HEK293 (cell line): ENCODE measurements around the gene PTER.

ENCODE experiments used
- ZNF174 ChIP-seq: fragments of 450-650 bp; formaldehyde crosslinking; IDR thresholded peaks from 2 replicates; pipeline ENCODE4 v1.5.0; 2017; ENCODE audit warnings: missing biosample characterization, mild to moderate bottlenecking, missing genetic modification characterization
- TF ChIP-seq, protein P1 (sequence below): fragments of 450-650 bp; formaldehyde crosslinking; IDR thresholded peaks from 2 replicates; pipeline ENCODE4 v1.5.1; 2016; ENCODE audit warnings: missing biosample characterization, missing genetic modification characterization
- TF ChIP-seq, protein P2 (sequence below): fragments of 450-650 bp; formaldehyde crosslinking; IDR thresholded peaks from 2 replicates; pipeline ENCODE4 v1.5.1; 2016; ENCODE audit warnings: missing biosample characterization, missing genetic modification characterization
- TF ChIP-seq, protein P3 (sequence below): fragments of 450-650 bp; formaldehyde crosslinking; conservative IDR thresholded peaks from 2 replicates; pipeline ENCODE4 v1.5.1; 2016; ENCODE audit warnings: low read depth, missing biosample characterization, missing genetic modification characterization

DNA sequence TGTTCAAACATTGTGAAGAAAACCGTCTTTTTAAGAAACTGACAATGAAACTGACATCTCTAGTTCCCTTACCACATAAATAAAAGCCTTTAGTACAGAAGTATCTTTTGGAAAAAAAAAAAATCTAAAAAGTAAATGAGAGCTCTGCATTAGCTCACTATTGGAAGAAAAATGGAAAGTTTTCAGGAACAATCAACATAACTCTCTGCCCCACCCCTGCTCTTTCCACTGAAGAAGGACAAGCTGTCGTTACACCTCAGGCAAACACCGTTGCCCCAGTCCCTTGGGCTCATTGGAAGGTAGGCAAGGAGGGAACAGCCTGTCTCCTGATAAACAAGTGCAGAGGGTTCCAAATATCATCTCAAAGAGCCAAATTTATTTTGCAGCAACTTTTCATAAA is 107.3 kb downstream of the PTER start:
- no peak for TF ChIP-seq ZNF174 (tag by site-specific recombination)
- TF ChIP-seq, protein P1, sequence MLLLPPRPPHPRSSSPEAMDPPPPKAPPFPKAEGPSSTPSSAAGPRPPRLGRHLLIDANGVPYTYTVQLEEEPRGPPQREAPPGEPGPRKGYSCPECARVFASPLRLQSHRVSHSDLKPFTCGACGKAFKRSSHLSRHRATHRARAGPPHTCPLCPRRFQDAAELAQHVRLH (tag by site-specific recombination): no peak
- TF ChIP-seq, protein P2, sequence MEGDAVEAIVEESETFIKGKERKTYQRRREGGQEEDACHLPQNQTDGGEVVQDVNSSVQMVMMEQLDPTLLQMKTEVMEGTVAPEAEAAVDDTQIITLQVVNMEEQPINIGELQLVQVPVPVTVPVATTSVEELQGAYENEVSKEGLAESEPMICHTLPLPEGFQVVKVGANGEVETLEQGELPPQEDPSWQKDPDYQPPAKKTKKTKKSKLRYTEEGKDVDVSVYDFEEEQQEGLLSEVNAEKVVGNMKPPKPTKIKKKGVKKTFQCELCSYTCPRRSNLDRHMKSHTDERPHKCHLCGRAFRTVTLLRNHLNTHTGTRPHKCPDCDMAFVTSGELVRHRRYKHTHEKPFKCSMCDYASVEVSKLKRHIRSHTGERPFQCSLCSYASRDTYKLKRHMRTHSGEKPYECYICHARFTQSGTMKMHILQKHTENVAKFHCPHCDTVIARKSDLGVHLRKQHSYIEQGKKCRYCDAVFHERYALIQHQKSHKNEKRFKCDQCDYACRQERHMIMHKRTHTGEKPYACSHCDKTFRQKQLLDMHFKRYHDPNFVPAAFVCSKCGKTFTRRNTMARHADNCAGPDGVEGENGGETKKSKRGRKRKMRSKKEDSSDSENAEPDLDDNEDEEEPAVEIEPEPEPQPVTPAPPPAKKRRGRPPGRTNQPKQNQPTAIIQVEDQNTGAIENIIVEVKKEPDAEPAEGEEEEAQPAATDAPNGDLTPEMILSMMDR: no peak
- TF ChIP-seq, protein P3, sequence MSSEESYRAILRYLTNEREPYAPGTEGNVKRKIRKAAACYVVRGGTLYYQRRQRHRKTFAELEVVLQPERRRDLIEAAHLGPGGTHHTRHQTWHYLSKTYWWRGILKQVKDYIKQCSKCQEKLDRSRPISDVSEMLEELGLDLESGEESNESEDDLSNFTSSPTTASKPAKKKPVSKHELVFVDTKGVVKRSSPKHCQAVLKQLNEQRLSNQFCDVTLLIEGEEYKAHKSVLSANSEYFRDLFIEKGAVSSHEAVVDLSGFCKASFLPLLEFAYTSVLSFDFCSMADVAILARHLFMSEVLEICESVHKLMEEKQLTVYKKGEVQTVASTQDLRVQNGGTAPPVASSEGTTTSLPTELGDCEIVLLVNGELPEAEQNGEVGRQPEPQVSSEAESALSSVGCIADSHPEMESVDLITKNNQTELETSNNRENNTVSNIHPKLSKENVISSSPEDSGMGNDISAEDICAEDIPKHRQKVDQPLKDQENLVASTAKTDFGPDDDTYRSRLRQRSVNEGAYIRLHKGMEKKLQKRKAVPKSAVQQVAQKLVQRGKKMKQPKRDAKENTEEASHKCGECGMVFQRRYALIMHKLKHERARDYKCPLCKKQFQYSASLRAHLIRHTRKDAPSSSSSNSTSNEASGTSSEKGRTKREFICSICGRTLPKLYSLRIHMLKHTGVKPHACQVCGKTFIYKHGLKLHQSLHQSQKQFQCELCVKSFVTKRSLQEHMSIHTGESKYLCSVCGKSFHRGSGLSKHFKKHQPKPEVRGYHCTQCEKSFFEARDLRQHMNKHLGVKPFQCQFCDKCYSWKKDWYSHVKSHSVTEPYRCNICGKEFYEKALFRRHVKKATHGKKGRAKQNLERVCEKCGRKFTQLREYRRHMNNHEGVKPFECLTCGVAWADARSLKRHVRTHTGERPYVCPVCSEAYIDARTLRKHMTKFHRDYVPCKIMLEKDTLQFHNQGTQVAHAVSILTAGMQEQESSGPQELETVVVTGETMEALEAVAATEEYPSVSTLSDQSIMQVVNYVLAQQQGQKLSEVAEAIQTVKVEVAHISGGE (tag by site-specific recombination): no peak
